GOT3 (cell line): ENCODE measurements around the gene EPN3.

Experiments used
- DNase-seq: peaks from one replicate; lab custom pipeline; 2025; ENCODE audit warnings: mixed read lengths; lab: John Stamatoyannopoulos, UW

EPN3 gene

DNA sequence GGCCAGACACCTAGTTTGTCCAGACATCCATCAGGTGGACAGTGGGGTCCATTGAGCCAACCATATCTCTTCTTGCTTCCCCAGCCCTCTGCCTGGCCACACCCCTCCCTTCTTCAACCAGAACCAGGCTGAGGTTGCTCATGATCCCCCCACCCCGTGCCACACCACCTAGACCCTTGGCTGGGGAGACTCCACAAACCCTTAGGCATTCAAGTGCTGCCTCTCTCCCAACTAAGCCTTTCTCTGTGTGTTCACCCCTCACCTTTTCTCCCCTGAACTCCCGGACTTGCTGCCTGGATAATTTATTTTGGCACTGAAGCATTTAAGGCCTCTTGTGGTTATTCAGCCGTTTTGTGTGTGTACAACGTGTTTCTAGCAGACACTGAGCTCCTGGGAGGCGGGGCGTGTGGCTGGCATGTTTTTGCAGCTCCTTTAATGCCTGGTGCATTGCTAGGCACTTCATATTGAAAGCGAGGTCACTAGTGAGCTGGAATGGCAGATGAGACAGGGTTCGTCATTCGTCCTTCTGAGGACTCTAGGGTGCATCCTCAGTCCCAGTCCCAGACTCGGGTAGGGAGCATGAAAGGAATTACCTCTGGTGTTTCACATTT, 56.7 kb downstream of the EPN3 start:
- DNase-seq, result no peak

DNA sequence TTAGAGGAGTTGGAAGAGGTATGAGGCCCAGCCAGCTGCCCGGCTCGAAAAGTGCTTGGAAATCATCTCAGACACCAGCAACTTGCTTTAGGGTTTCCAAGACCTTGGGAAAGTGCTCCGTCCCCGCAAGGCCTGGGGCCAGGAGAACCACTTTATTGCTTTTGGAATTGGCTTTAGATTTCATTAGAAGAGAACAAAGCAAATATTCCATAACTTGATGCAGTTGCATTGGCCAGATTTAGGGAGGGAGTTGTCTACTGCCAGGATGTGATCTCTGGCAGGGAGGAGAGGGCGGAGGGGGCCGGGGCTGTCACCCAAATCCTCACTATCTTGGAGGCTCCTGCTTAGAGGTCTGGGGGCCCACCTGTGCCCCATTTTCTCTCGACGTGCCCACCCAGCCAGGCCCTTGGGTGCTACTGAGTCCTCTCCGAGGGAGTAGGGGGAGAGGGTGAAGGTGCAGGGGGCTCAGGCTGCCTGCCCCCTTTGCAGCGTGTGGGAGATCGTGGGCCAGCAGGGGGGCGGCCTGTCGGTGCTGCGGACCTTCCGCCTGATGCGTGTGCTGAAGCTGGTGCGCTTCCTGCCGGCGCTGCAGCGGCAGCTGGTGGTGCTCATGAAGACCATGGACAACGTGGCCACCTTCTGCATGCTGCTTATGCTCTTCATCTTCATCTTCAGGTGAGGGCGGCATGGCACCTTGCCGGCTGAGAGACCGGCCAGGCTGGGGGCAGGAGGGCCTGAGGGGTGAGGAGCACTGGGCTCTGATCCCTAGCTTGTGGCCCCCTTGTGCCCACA, 58.6 kb downstream of the EPN3 start:
- no peak for DNase-seq

- DNase-seq, result no peak
Observed at GRCh38 chr17:50593321-50593720, 60.8 kb downstream of the EPN3 start.
